SK-N-MC (cell line): ENCODE data around the gene AGO1.
"Not testable (repeated sequence)": the region's sequence is repeated elsewhere in the genome, so short reads cannot be mapped to it uniquely, and the experiment has no call there.

Experiments
- DNase-seq: peaks from one replicate; pipeline ENCODE4 v3.0.0-alpha.2; 2011; ENCODE audit warnings: low read depth, low spot score
- H3K27ac ChIP-seq: fragments of 200-600 bp; sonication (generic); 2 replicates; pipeline ENCODE4 v1.5.1; 2016; ENCODE audit warnings: mixed run types
- H3K36me3 ChIP-seq: fragments of 200-600 bp; sonication (generic); 2 replicates; pipeline ENCODE4 v1.6.1; 2017; ENCODE audit warnings: antibody characterized with exemption, low read length, mixed read lengths; ENCODE audit not compliant: insufficient read depth
- H3K4me3 ChIP-seq: fragments of 200-600 bp; sonication (generic); 2 replicates; pipeline ENCODE4 v1.5.1; 2016
- H3K9ac ChIP-seq: fragments of 200-600 bp; sonication (generic); 2 replicates; pipeline ENCODE4 v1.8.0; 2017; ENCODE audit warnings: mixed run types, mixed read lengths; ENCODE audit not compliant: insufficient read length
- H3K9me3 ChIP-seq: fragments of 200-600 bp; sonication (generic); 2 replicates; pipeline ENCODE4 v1.6.1; 2017; ENCODE audit warnings: low read depth, mild to moderate bottlenecking, antibody characterized with exemption, low read length, moderate library complexity, mixed read lengths
- EZH2 ChIP-seq: fragments of 200-600 bp; sonication (generic); IDR thresholded peaks from one replicate; pipeline ENCODE4 v1.6.1; 2017; ENCODE audit warnings: antibody characterized with exemption
- FOXP2 ChIP-seq: optimal IDR thresholded peaks from 2 replicates; pipeline ENCODE3; 2011; ENCODE audit warnings: mild to moderate bottlenecking, moderate library complexity; ENCODE audit not compliant: insufficient read depth; ENCODE audit errors: extremely low read length, control extremely low read depth
- POLR2AphosphoS5 ChIP-seq: IDR thresholded peaks from 2 replicates; pipeline ENCODE4 v1.6.1; 2012; ENCODE audit warnings: mild to moderate bottlenecking, low read depth, low read length, borderline replicate concordance

The AGO1 gene

GRCh38 chr1:35888255-35888654, 5.2 kb downstream of the AGO1 start:
- DNase-seq = no peak
- H3K27ac ChIP-seq = no peak overlapping the region
- no peak overlapping the region for H3K4me3 ChIP-seq
- TF ChIP-seq EZH2 (no peak), FOXP2 (no peak), POLR2AphosphoS5 (no peak)
- H3K36me3 ChIP-seq = peaks cover 13% of the 10 kb centered on the region
- H3K9ac ChIP-seq = no peak overlapping the region
- no peaks in the 10 kb centered on the region for H3K9me3 ChIP-seq

GRCh38 chr1:35888981-35889380, 6.0 kb downstream of the AGO1 start:
- not testable (repeated sequence) for H3K9ac ChIP-seq, H3K9me3 ChIP-seq, DNase-seq, H3K27ac ChIP-seq, H3K4me3 ChIP-seq
- peaks cover 20% of the 10 kb centered on the region for H3K36me3 ChIP-seq

- H3K9ac ChIP-seq = no peak overlapping the region
- H3K27ac ChIP-seq = no peak overlapping the region
- DNase-seq = no peak
- no peak overlapping the region for H3K4me3 ChIP-seq
- H3K9me3 ChIP-seq = no peaks in the 10 kb centered on the region
- peaks cover 48% of the 10 kb centered on the region for H3K36me3 ChIP-seq
- TF ChIP-seq FOXP2 (no peak), POLR2AphosphoS5 (no peak), EZH2 (no peak)
Observed at GRCh38 chr1:35893051-35893879, 10.3 kb downstream of the AGO1 start.

DNA sequence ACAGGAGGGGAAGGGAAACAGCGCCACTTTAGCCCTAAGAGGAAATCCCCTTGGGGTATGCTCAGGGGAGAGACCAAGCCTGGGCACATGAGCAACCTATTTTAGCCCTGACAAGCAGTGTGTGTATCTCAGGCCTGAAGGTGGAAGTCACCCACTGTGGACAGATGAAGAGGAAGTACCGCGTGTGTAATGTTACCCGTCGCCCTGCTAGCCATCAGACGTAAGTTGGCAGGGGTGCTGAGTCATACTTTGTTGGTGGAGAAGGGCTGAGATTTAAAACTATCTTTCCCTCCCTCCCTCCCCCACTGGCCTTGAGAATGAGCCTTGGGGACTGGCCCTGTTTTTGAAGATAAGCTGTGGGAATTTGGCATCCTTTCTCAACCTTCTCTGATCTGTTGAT, 11.2 kb downstream of the AGO1 start:
- TF ChIP-seq EZH2 (no peak), POLR2AphosphoS5 (no peak), FOXP2 (no peak)
- DNase-seq = no peak
- no peak overlapping the region for H3K9ac ChIP-seq
- no peaks in the 10 kb centered on the region for H3K9me3 ChIP-seq
- no peak overlapping the region for H3K4me3 ChIP-seq
- peaks cover 53% of the 10 kb centered on the region for H3K36me3 ChIP-seq
- H3K27ac ChIP-seq = no peak overlapping the region

DNA sequence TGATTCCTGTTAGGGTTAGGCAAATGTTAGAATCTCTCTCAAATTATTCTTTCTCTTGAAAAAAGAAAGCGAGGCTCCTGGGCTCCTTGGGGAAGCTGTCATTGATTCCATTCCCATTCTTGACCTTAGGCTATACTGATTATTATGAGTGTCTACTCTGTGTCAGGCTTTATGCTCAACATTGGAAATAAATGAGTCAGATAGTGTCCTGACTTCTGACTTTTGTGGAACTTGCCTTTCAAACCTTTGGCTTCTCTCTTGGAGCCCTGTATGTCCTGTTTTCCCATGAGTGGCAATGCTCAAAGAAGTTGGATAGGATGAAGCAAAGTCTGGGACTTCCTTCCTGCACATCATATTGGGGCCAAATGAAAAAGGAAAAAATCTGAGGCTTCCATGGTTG, 11.6 kb downstream of the AGO1 start:
- no peak for DNase-seq
- Histone ChIP-seq H3K9me3 (no peaks in the 10 kb centered on the region), H3K27ac (no peak overlapping the region), H3K4me3 (no peak overlapping the region), H3K36me3 (peaks cover 53% of the 10 kb centered on the region), H3K9ac (no peak overlapping the region)
- TF ChIP-seq POLR2AphosphoS5 (no peak), EZH2 (no peak), FOXP2 (no peak)

- H3K27ac ChIP-seq = no peak overlapping the region
- no peak overlapping the region for H3K9ac ChIP-seq
- TF ChIP-seq EZH2 (no peak), POLR2AphosphoS5 (no peak), FOXP2 (no peak)
- peaks cover 47% of the 10 kb centered on the region for H3K36me3 ChIP-seq
- DNase-seq = no peak
- H3K9me3 ChIP-seq = no peaks in the 10 kb centered on the region
- H3K4me3 ChIP-seq = no peak overlapping the region
Observed at GRCh38 chr1:35899941-35900340, 16.9 kb downstream of the AGO1 start.

DNA sequence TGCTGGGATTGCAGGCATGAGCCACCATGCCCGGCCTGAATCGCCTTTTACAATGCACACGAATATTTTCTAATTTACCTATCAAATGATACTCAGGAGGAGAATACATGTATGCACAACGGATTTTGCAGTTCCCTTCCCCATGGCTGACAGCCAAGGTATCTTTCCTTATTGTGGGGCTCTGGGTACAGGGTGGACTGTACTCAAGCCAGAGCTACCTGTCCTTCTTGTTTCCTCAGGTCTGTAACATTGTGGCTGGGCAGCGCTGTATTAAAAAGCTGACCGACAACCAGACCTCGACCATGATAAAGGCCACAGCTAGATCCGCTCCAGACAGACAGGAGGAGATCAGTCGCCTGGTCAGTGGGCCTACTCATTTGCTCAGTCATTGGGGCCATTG, 18.2 kb downstream of the AGO1 start:
- Histone ChIP-seq H3K4me3 (no peak overlapping the region), H3K27ac (no peak overlapping the region), H3K9me3 (no peaks in the 10 kb centered on the region), H3K36me3 (peaks cover 43% of the 10 kb centered on the region), H3K9ac (no peak overlapping the region)
- no peak for DNase-seq
- TF ChIP-seq EZH2 (no peak), POLR2AphosphoS5 (no peak), FOXP2 (no peak)

GRCh38 chr1:35902671-35903070, 19.7 kb downstream of the AGO1 start:
- Histone ChIP-seq H3K9ac (no peak overlapping the region), H3K4me3 (no peak overlapping the region)

DNA sequence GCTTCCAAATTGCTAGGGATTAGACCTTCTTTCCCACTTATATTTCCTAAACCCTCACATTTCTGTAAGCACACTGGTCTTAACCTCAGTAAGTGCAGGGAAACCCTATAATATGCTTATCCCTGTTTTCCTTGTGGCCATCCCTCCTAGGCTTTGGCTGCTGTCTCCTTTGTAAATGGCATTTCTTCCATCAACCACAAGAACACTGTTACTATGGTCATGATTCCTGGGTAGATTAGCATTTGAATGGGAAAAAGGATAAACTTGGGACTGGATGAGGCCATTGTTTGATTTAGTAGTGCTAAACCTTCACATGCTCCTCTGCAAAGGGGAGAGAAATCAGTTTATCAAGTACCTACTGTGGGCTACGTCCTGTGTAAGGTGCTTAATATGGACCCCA, 31.7 kb downstream of the AGO1 start:
- no peak overlapping the region for H3K4me3 ChIP-seq
- no peak overlapping the region for H3K9ac ChIP-seq
- no peaks in the 10 kb centered on the region for H3K9me3 ChIP-seq
- DNase-seq = no peak
- no peak overlapping the region for H3K27ac ChIP-seq
- TF ChIP-seq EZH2 (no peak), POLR2AphosphoS5 (no peak), FOXP2 (no peak)
- H3K36me3 ChIP-seq = peaks cover 75% of the 10 kb centered on the region

More at GRCh38 chr1:35902671-35903070, 19.7 kb downstream of the AGO1 start:
- no peaks in the 10 kb centered on the region for H3K9me3 ChIP-seq
- H3K27ac ChIP-seq = no peak overlapping the region
- TF ChIP-seq FOXP2 (no peak), EZH2 (no peak), POLR2AphosphoS5 (no peak)
- no peak for DNase-seq
- H3K36me3 ChIP-seq = peaks cover 44% of the 10 kb centered on the region
